Activated naive CD8-positive, alpha-beta T cell treated with anti-CD3 and anti-CD28 coated beads, Interleukin-2, amount 10 ng/mL, durations not matched to agents 7 days and 5 days (primary cell): ENCODE data around the gene SIK2. TPM values are rescaled to one million over a fixed set of nuclear protein-coding genes. Genes with fewer than 3 reads are reported as not detected.

Experiments used
- ATAC-seq: fragments of 150-1000 bp; cut with Tn5 transposase; one replicate; pipeline ENCODE4 v1.10.0; 2021; ENCODE audit warnings: low read depth, moderate library complexity
- POLR2A ChIA-PET: fragments of 350-600 bp; sonication (Branson Sonifier 250); formaldehyde crosslinking; loops from one replicate; lab custom pipeline; 2021; ENCODE audit warnings: antibody characterized with exemption; lab: Charles Lee
- DNase-seq: peaks from one replicate; pipeline ENCODE4 v3.0.0; 2021
- H3K27ac Mint-ChIP-seq: one replicate; pipeline ENCODE4 v1.8.0; 2022; ENCODE audit warnings: mild to moderate bottlenecking, mixed read lengths
- H3K27me3 Mint-ChIP-seq: one replicate; pipeline ENCODE4 v1.8.0; 2022; ENCODE audit warnings: mild to moderate bottlenecking, moderate library complexity, mixed read lengths
- H3K36me3 Mint-ChIP-seq: one replicate; pipeline ENCODE4 v1.8.0; 2021; ENCODE audit warnings: mild to moderate bottlenecking, mixed read lengths
- H3K4me1 Mint-ChIP-seq: one replicate; pipeline ENCODE4 v1.8.0; 2021; ENCODE audit warnings: mixed read lengths
- H3K4me3 Mint-ChIP-seq: one replicate; pipeline ENCODE4 v1.8.0; 2022; ENCODE audit warnings: mild to moderate bottlenecking, moderate library complexity, mixed read lengths
- H3K9me3 Mint-ChIP-seq: one replicate; pipeline ENCODE4 v1.8.0; 2021; ENCODE audit warnings: mixed read lengths
- total RNA-seq, 2 experiments: library from RNA; stranded (reverse); gene quantifications; one replicate each; pipeline ENCODE4 v1.2.3, GENCODE V29; 2021

Gene SIK2
- total RNA-seq, 2 experiments from 2014 or later, result 10.2 to 12.9 TPM

- Mint-ChIP-seq H3K27ac (no peak overlapping the region), H3K36me3 (peaks cover 16% of the 10 kb centered on the region), H3K9me3 (no peaks in the 10 kb centered on the region), H3K27me3 (no peaks in the 10 kb centered on the region), H3K4me3 (no peak overlapping the region), H3K4me1 (no peaks in the 10 kb centered on the region)
- DNase-seq (no peak), ATAC-seq (no peak)
- POLR2A ChIA-PET, result no interaction called here
Measured at GRCh38 chr11:111659201-111660115, 57.2 kb downstream of the SIK2 start.

GRCh38 chr11:111660822-111661221 is 58.6 kb downstream of the SIK2 start:
- no peak overlapping the region for H3K27ac Mint-ChIP-seq
- ATAC-seq, result no peak
- H3K9me3 Mint-ChIP-seq, result no peaks in the 10 kb centered on the region
- DNase-seq, result no peak
- POLR2A ChIA-PET, result interaction anchor here (0.6 kb wide), 1 partner anchor 1359 kb away, joined by 4 read pairs; no protein-coding TSS in a partner anchor
- peaks cover 14% of the 10 kb centered on the region for H3K36me3 Mint-ChIP-seq
- H3K27me3 Mint-ChIP-seq, result no peaks in the 10 kb centered on the region
- peaks cover 2% of the 10 kb centered on the region for H3K4me1 Mint-ChIP-seq
- no peak overlapping the region for H3K4me3 Mint-ChIP-seq

- POLR2A ChIA-PET, result no interaction called here
- Mint-ChIP-seq H3K27ac (no peak overlapping the region), H3K9me3 (no peaks in the 10 kb centered on the region), H3K4me1 (peaks cover 2% of the 10 kb centered on the region), H3K36me3 (peaks cover 10% of the 10 kb centered on the region), H3K4me3 (no peak overlapping the region), H3K27me3 (no peaks in the 10 kb centered on the region)
- DNase-seq, result no peak
- no peak for ATAC-seq
Measured at GRCh38 chr11:111663820-111664219, 61.6 kb downstream of the SIK2 start.

GRCh38 chr11:111665777-111666176 is 63.5 kb downstream of the SIK2 start:
- Mint-ChIP-seq H3K36me3 (peaks cover 10% of the 10 kb centered on the region), H3K27ac (no peak overlapping the region), H3K4me1 (peaks cover 2% of the 10 kb centered on the region), H3K9me3 (no peaks in the 10 kb centered on the region), H3K4me3 (no peak overlapping the region), H3K27me3 (no peaks in the 10 kb centered on the region)
- DNase-seq, result no peak
- no peak for ATAC-seq
- POLR2A ChIA-PET, result no interaction called here

- no peak for ATAC-seq
- Mint-ChIP-seq H3K9me3 (no peaks in the 10 kb centered on the region), H3K36me3 (peaks cover 9% of the 10 kb centered on the region), H3K27me3 (no peaks in the 10 kb centered on the region), H3K27ac (no peak overlapping the region), H3K4me3 (no peak overlapping the region), H3K4me1 (peaks cover 6% of the 10 kb centered on the region)
- POLR2A ChIA-PET, result no interaction called here
- DNase-seq, result no peak
Measured at GRCh38 chr11:111668980-111669379, 66.7 kb downstream of the SIK2 start.

GRCh38 chr11:111671383-111671782 is 69.1 kb downstream of the SIK2 start:
- Mint-ChIP-seq H3K36me3 (peaks cover 17% of the 10 kb centered on the region), H3K4me3 (no peak overlapping the region), H3K27ac (no peak overlapping the region), H3K9me3 (peaks cover 2% of the 10 kb centered on the region), H3K27me3 (no peaks in the 10 kb centered on the region), H3K4me1 (peaks cover 4% of the 10 kb centered on the region)
- POLR2A ChIA-PET, result no interaction called here
- ATAC-seq, result no peak
- DNase-seq, result no peak

GRCh38 chr11:111672949-111673348 is 70.7 kb downstream of the SIK2 start:
- H3K36me3 Mint-ChIP-seq, result peaks cover 17% of the 10 kb centered on the region
- ATAC-seq, result no peak
- DNase-seq, result no peak
- POLR2A ChIA-PET, result no interaction called here
- no peak overlapping the region for H3K27ac Mint-ChIP-seq
- H3K4me3 Mint-ChIP-seq, result no peak overlapping the region
- no peaks in the 10 kb centered on the region for H3K27me3 Mint-ChIP-seq
- peaks cover 4% of the 10 kb centered on the region for H3K4me1 Mint-ChIP-seq
- peaks cover 2% of the 10 kb centered on the region for H3K9me3 Mint-ChIP-seq

GRCh38 chr11:111674941-111675340 is 72.7 kb downstream of the SIK2 start:
- Mint-ChIP-seq H3K36me3 (peaks cover 17% of the 10 kb centered on the region), H3K4me3 (no peak overlapping the region), H3K9me3 (peaks cover 2% of the 10 kb centered on the region), H3K4me1 (peaks cover 4% of the 10 kb centered on the region), H3K27me3 (no peaks in the 10 kb centered on the region), H3K27ac (no peak overlapping the region)
- DNase-seq (no peak), ATAC-seq (no peak)
- POLR2A ChIA-PET, result no interaction called here

- POLR2A ChIA-PET, result no interaction called here
- no peak overlapping the region for H3K4me3 Mint-ChIP-seq
- H3K4me1 Mint-ChIP-seq, result peaks cover 4% of the 10 kb centered on the region
- no peak overlapping the region for H3K27ac Mint-ChIP-seq
- peaks cover 17% of the 10 kb centered on the region for H3K36me3 Mint-ChIP-seq
- H3K27me3 Mint-ChIP-seq, result no peaks in the 10 kb centered on the region
- DNase-seq (no peak), ATAC-seq (no peak)
- peaks cover 2% of the 10 kb centered on the region for H3K9me3 Mint-ChIP-seq
Measured at GRCh38 chr11:111675891-111676290, 73.6 kb downstream of the SIK2 start.

- ATAC-seq (no peak), DNase-seq (no peak)
- Mint-ChIP-seq H3K9me3 (peaks cover 2% of the 10 kb centered on the region), H3K4me1 (peaks cover 6% of the 10 kb centered on the region), H3K27me3 (no peaks in the 10 kb centered on the region), H3K27ac (no peak overlapping the region), H3K4me3 (no peak overlapping the region), H3K36me3 (peaks cover 13% of the 10 kb centered on the region)
- POLR2A ChIA-PET, result interaction anchor here (0.6 kb wide), 1 partner anchor 1118 kb away, joined by 3 read pairs; no protein-coding TSS in a partner anchor
Measured at GRCh38 chr11:111676878-111677585, 74.8 kb downstream of the SIK2 start.

- H3K27me3 Mint-ChIP-seq, result no peaks in the 10 kb centered on the region
- H3K4me1 Mint-ChIP-seq, result peaks cover 2% of the 10 kb centered on the region
- no peaks in the 10 kb centered on the region for H3K9me3 Mint-ChIP-seq
- peaks cover 4% of the 10 kb centered on the region for H3K36me3 Mint-ChIP-seq
- POLR2A ChIA-PET, result interaction anchor here (0.6 kb wide), 1 partner anchor 40 kb away, joined by 3 read pairs; no protein-coding TSS in a partner anchor
- ATAC-seq (no peak), DNase-seq (no peak)
- H3K4me3 Mint-ChIP-seq, result no peak overlapping the region
- H3K27ac Mint-ChIP-seq, result no peak overlapping the region
Measured at GRCh38 chr11:111680486-111681175, 78.4 kb downstream of the SIK2 start.

- ATAC-seq, result no peak
- no peak for DNase-seq
- Mint-ChIP-seq H3K9me3 (no peaks in the 10 kb centered on the region), H3K4me1 (peaks cover 2% of the 10 kb centered on the region), H3K36me3 (peaks cover 5% of the 10 kb centered on the region), H3K4me3 (no peak overlapping the region), H3K27me3 (no peaks in the 10 kb centered on the region), H3K27ac (no peak overlapping the region)
- POLR2A ChIA-PET, result no interaction called here
Measured at GRCh38 chr11:111683806-111684205, 81.6 kb downstream of the SIK2 start.

- Mint-ChIP-seq H3K4me3 (no peak overlapping the region), H3K9me3 (no peaks in the 10 kb centered on the region), H3K4me1 (peaks cover 2% of the 10 kb centered on the region), H3K27me3 (no peaks in the 10 kb centered on the region), H3K27ac (no peak overlapping the region), H3K36me3 (peaks cover 10% of the 10 kb centered on the region)
- DNase-seq (no peak), ATAC-seq (no peak)
- POLR2A ChIA-PET, result no interaction called here
Measured at GRCh38 chr11:111684251-111684650, 82.0 kb downstream of the SIK2 start.
